Jurkat, Clone E6-1 (cell line): Measurements from ENCODE around the gene MAML2.

Source experiments
- DNase-seq: peaks from one replicate; pipeline ENCODE4 v3.0.0-alpha.2; 2011; ENCODE audit warnings: low read depth, low spot score
- H3K4me3 ChIP-seq: 2 replicates; pipeline ENCODE4 v1.5.1; 2011; ENCODE audit warnings: mild to moderate bottlenecking, low read length, control low read depth, moderate library complexity

MAML2 gene

DNA sequence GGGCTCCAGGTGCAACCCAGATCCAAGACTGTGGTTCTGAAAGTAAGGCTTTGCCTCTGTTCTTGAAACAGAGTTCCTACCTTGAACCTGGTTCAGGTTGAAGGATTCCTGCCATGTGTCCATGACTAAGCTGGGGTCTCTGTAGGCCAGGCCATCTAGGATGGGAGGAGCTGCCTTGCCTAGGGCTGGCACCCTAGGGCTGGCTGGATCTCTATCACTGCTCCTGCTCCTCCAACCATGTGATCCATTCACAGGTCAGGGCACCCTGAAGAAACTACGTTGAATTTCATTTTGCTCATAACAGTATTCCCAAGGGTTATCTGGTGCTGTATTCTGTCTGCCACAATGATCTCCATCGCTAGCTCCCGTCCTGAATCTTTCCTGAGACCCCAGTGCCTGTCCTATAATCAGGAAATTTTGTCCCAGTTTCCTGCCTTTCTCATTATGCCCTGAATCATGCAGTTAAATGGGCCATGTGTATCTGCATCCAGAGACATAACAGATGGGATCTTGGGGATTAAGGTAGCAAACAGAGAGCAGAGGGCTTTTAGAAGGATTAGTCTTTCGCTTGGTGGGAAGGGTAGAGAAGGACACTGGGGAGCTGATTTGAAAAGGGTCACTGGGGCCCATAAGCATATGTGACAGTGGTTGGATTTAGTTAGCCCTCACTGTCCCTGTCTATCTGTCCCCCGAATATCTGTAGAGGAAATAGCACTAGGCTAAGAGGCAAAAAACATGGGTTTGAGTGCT is 320.9 kb downstream of the MAML2 start:
- no peak overlapping the region for H3K4me3 ChIP-seq
- no peak for DNase-seq

- DNase-seq = no peak
- H3K4me3 ChIP-seq = no peak overlapping the region
These were observed 322.9 kb downstream of the MAML2 start for GRCh38 chr11:96019810-96020747.

GRCh38 chr11:96019281-96019680 is 323.7 kb downstream of the MAML2 start:
- no peak overlapping the region for H3K4me3 ChIP-seq
- no peak for DNase-seq

DNA sequence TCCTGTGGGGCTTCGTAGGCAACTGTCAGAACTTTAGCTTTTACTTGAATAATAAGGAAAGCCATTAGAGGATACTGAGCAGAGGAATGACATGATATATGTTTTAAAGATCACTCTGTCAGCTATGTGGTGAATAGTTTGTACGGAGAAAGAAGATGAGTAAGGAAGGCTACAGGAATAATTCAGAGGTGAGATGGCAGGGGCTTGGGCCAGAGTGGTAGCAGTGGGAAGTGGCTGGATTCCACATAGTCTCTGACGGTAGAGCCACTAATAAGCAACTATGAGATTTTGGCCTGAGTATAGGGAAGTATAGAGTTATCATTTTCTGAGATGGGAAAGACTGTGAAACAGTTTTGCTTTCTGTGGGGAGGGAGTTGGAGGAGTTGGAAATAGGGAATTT is 325.1 kb downstream of the MAML2 start:
- no peak for DNase-seq
- no peak overlapping the region for H3K4me3 ChIP-seq

- H3K4me3 ChIP-seq = no peak overlapping the region
- DNase-seq = no peak
These were observed 326.0 kb downstream of the MAML2 start for GRCh38 chr11:96016978-96017502.

DNA sequence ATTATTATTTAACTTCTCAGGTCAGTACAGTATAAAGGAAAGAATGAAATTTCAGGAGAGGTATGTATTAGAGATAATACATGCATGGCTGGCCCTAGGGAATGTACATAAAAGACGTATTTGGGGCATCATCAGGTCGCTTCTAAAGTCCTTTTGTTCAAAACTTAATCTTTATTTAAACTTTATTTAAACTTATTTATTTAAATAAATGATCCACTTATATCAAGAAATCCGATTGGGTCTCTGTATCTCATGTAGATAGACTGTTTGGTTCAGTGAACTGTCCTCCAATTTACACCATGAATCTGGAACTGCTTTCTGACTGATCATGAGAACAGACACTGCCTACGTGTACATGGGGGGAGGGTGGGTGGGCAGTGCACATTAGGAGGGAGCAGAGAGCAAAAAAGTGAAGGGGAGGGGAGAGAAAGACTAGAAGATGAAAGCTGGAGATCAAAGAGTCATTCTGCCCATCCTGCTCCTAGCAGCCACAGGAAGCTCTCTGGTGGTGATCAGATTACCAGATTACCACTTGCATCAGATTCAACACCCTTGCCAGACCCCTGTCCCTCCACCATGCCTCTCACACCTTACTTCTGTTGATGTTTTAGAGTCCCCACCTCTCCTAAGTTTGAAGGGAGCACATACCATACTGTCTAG is 327.0 kb downstream of the MAML2 start:
- peak; percentile 74 for DNase-seq
- no peak overlapping the region for H3K4me3 ChIP-seq

- peak; percentile 82 for DNase-seq
- peak overlapping the region; percentile 15 for H3K4me3 ChIP-seq
These were observed 328.8 kb downstream of the MAML2 start for GRCh38 chr11:96014217-96014616.

GRCh38 chr11:96013461-96014213 is 329.4 kb downstream of the MAML2 start:
- DNase-seq = peak; percentile 67
- H3K4me3 ChIP-seq = peak overlapping the region; percentile 15

GRCh38 chr11:96012086-96012824 is 330.7 kb downstream of the MAML2 start:
- peak overlapping the region; percentile 25 for H3K4me3 ChIP-seq
- DNase-seq = peak; percentile 75

DNA sequence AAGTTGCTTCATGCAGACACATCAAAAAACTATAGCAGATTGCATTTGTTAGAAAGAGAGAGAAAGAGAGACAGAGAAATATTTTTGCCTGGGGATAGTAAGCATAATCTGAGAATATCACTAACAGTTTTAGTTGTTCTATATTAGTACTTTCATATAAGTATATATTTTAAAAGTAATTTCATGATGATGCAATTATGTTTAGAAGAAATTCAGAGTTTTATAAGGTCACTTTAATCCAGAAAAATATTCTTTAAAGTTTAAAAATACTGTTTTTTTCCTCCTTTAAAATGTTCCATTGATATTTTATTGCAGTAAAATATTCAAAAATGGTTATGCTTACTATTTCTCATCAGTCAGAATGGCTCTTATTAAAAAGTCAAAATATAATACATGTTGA is 332.3 kb downstream of the MAML2 start:
- no peak for DNase-seq
- H3K4me3 ChIP-seq = no peak overlapping the region

DNA sequence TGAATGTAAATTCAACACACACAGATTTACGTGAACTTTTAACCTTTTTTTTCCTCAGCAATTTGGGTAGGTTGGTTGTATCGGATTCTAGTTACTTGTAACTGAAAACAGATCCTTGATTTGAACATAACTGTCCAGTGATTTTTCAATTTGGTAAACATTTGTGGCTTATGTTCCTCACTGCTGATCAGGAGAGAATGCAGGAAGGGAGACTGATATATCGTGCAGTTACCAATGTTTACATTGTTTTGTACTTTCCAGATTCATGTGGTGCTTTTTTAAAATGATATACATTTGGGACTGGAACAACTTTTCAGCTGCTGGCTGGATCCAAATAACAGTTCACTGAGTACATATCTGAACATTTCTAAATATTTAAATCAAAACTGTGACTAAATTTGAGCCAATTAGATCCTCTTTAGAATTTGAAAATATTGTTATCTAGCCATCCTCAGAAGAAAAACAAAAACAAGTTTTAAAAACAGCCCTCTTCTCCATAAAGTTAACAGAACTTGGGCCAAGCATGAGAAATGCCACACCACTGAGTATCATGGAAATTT is 334.8 kb downstream of the MAML2 start:
- no peak overlapping the region for H3K4me3 ChIP-seq
- no peak for DNase-seq

DNA sequence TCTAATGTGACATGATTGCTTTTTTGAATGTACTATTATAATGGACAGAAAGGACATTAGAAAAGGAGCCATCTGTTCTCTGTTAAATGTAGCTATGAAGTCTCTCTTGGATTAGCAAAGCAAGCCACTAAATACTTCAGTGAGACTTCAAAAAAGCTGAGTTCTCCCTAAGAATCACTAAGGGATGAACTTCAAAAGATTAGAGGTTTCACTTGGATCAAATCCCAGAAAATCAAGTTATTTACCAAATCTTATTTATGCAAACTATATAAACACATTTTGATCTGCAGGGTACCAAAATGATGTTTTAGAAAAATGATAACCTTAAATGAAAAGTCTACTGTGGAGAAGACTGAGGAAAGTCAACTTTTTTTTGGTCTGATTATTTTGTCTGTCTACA is 337.0 kb downstream of the MAML2 start:
- no peak for DNase-seq
- H3K4me3 ChIP-seq = no peak overlapping the region

GRCh38 chr11:96004862-96005261 is 338.1 kb downstream of the MAML2 start:
- no peak overlapping the region for H3K4me3 ChIP-seq
- DNase-seq = no peak

GRCh38 chr11:96002754-96003290 is 340.2 kb downstream of the MAML2 start:
- no peak overlapping the region for H3K4me3 ChIP-seq
- no peak for DNase-seq

GRCh38 chr11:96002339-96002738 is 340.7 kb downstream of the MAML2 start:
- DNase-seq = no peak

GRCh38 chr11:96001037-96001436 is 342.0 kb downstream of the MAML2 start:
- no peak overlapping the region for H3K4me3 ChIP-seq
- no peak for DNase-seq

More at GRCh38 chr11:96002339-96002738, 340.7 kb downstream of the MAML2 start:
- no peak overlapping the region for H3K4me3 ChIP-seq

GRCh38 chr11:95999711-96000406 is 343.1 kb downstream of the MAML2 start:
- H3K4me3 ChIP-seq = no peak overlapping the region
- no peak for DNase-seq
